SK-N-MC (cell line): ENCODE results near the gene DOCK10.

Experiments used
- FOXP2 ChIP-seq: optimal IDR thresholded peaks from 2 replicates; pipeline ENCODE3; 2011; ENCODE audit warnings: mild to moderate bottlenecking, moderate library complexity; ENCODE audit not compliant: insufficient read depth; ENCODE audit errors: extremely low read length, control extremely low read depth
- POLR2AphosphoS5 ChIP-seq: IDR thresholded peaks from 2 replicates; pipeline ENCODE4 v1.6.1; 2012; ENCODE audit warnings: mild to moderate bottlenecking, low read depth, low read length, borderline replicate concordance

DNA sequence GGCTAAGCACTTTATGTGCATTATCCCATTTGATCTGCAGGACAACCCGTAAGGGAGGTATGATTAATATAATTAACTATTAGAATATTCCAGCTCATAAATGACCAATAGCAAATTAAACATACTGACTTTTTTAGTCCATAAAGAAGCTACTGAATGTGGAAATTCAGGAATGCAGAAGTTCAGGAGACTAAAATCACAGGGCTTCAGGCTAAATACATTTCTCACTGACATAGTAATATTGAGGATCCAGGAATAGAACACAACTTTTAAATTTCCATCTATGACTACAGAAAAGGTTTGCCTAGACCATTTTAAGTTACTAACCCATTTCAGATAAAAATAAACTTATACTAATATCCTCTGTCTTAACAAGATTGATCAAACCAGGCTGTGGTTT, 228.7 kb downstream of the DOCK10 start:
- TF ChIP-seq POLR2AphosphoS5 = no peak
- no peak for TF ChIP-seq FOXP2
